ENCODE measurements around the gene GNAI1. TPM values are rescaled to one million over a fixed set of nuclear protein-coding genes. Genes with fewer than 3 reads are reported as not detected.

Gene GNAI1
- total and polyA plus RNA-seq, 10 of the 15 experiments (the other 5 are each of a cell fraction or from before 2014, with no cell fraction given) = not detected

GRCh38 chr7:80131675-80132435, 2.8 kb upstream of the GNAI1 start:
- FAIRE-seq (no peak), ATAC-seq (no peak), DNase-seq (ENCODE audit: low read depth, low spot score) (no peak)
- ChIA-PET CTCF (no interaction called here), POLR2A (interaction anchor here (0.7 kb wide), 1 partner anchor 633 kb away, joined by 6 read pairs; no protein-coding TSS in a partner anchor), SMC1A (ENCODE audit: uncharacterized antibody, unreplicated experiment) (no interaction called here), RAD21 (ENCODE audit: unreplicated experiment) (interaction anchor here (0.7 kb wide), 1 partner anchor 49 kb away, joined by 3 read pairs; no protein-coding TSS in a partner anchor)
- H4K20me1 ChIP-seq (ENCODE audit: control insufficient read depth, insufficient read depth) = no peaks in the 10 kb centered on the region
- H3K36me3 ChIP-seq (ENCODE audit: control insufficient read depth in 2 of 2, insufficient read depth in 2 of 2, low read length in 1 of 2) = no peaks in the 10 kb centered on the region
- in situ Hi-C loops (cut with MboI) (no loop called here), intact Hi-C loops (cut with micrococcal nuclease; ENCODE audit: unreplicated experiment) (no loop called here)
- 72% methylated on average over 1 of the region's 2 CpGs for WGBS (ENCODE audit: insufficient coverage, insufficient replicate concordance, low lambda C conversion rate, missing lambda C conversion rate)
- H3K79me2 ChIP-seq (ENCODE audit: control insufficient read depth, insufficient read depth, low read length) = no peaks in the 10 kb centered on the region
- no peak overlapping the region for H3K27ac ChIP-seq (ENCODE audit: control insufficient read depth, insufficient read depth)
- TF ChIP-seq ZNF217 (IDR thresholded peaks at IDR 0.05) = no peak
- H3K27me3 ChIP-seq (replicated peaks in 1 of 2; ENCODE audit: control insufficient read depth in 2 of 2, insufficient read depth in 2 of 2, low read length in 1 of 2) = peaks cover 3 to 5% of the 10 kb centered on the region in 2 experiments; a peak in 2 of 4 replicates
- H2AFZ ChIP-seq (ENCODE audit: control insufficient read depth, low read depth, low read length) = no peak overlapping the region
- H3K9me3 ChIP-seq (replicated peaks; ENCODE audit: control insufficient read depth, insufficient read depth, low read length) = no peaks in the 10 kb centered on the region; the same call in 2 of the 3 replicates
- H3K4me1 ChIP-seq (ENCODE audit: control insufficient read depth, insufficient read depth, low read length) = no peaks in the 10 kb centered on the region
- H3K9ac ChIP-seq (ENCODE audit: control insufficient read depth, insufficient read depth, low read length) = no peak overlapping the region
- H3K4me3 ChIP-seq = no peak overlapping the region
- H3K4me2 ChIP-seq (ENCODE audit: control insufficient read depth, insufficient read depth) = no peak overlapping the region
- no TSS peak for BruUV-seq (replicated peaks)

- H3K9ac ChIP-seq (ENCODE audit: control insufficient read depth, insufficient read depth, low read length) = no peak overlapping the region
- H3K27me3 ChIP-seq (replicated peaks in 1 of 2; ENCODE audit: control insufficient read depth in 2 of 2, insufficient read depth in 2 of 2, low read length in 1 of 2) = peaks cover 3 to 5% of the 10 kb centered on the region in 2 experiments; a peak in 2 of 4 replicates
- H3K4me3 ChIP-seq = no peak overlapping the region
- SMC1A ChIA-PET (ENCODE audit: uncharacterized antibody, unreplicated experiment) = no interaction called here
- H3K9me3 ChIP-seq (replicated peaks; ENCODE audit: control insufficient read depth, insufficient read depth, low read length) = no peaks in the 10 kb centered on the region; the same call in 2 of the 3 replicates
- DNase-seq (ENCODE audit: low read depth, low spot score) (no peak), ATAC-seq (no peak), FAIRE-seq (no peak)
- H3K4me2 ChIP-seq (ENCODE audit: control insufficient read depth, insufficient read depth) = no peak overlapping the region
- intact Hi-C loops (cut with micrococcal nuclease; ENCODE audit: unreplicated experiment) = no loop called here
- no peak overlapping the region for H3K27ac ChIP-seq (ENCODE audit: control insufficient read depth, insufficient read depth)
- CTCF ChIA-PET = no interaction called here
- POLR2A ChIA-PET = no interaction called here
- RAD21 ChIA-PET (ENCODE audit: unreplicated experiment) = interaction anchor here (0.7 kb wide), 1 partner anchor 50 kb away, joined by 3 read pairs; no protein-coding TSS in a partner anchor
- H3K36me3 ChIP-seq (ENCODE audit: control insufficient read depth in 2 of 2, insufficient read depth in 2 of 2, low read length in 1 of 2) = no peaks in the 10 kb centered on the region
- H2AFZ ChIP-seq (ENCODE audit: control insufficient read depth, low read depth, low read length) = no peak overlapping the region
- H3K79me2 ChIP-seq (ENCODE audit: control insufficient read depth, insufficient read depth, low read length) = no peaks in the 10 kb centered on the region
- BruUV-seq (replicated peaks) = no TSS peak
- in situ Hi-C loops (cut with MboI) = no loop called here
- 0% methylated on average over 3 of the region's 3 CpGs for WGBS (ENCODE audit: insufficient coverage, insufficient replicate concordance, low lambda C conversion rate, missing lambda C conversion rate)
- H4K20me1 ChIP-seq (ENCODE audit: control insufficient read depth, insufficient read depth) = no peaks in the 10 kb centered on the region
- no peaks in the 10 kb centered on the region for H3K4me1 ChIP-seq (ENCODE audit: control insufficient read depth, insufficient read depth, low read length)
- no peak for TF ChIP-seq RBBP5 (conservative IDR thresholded peaks at IDR 0.05)
- no peak for TF ChIP-seq CHD4 (IDR thresholded peaks at IDR 0.05)
- TF ChIP-seq HSF1 (IDR thresholded peaks at IDR 0.05; ENCODE audit: low read depth, low read length) = no peak
- TF ChIP-seq MYC (IDR thresholded peaks at IDR 0.05; ENCODE audit: insufficient read depth, insufficient read length, insufficient replicate concordance, low read length, severe bottlenecking) = no peak
- TF ChIP-seq RCOR1 (conservative IDR thresholded peaks at IDR 0.05; ENCODE audit: low read depth, low read length) = no peak
- no peak for TF ChIP-seq ZNF592 (IDR thresholded peaks at IDR 0.05)
- no peak for TF ChIP-seq EED (IDR thresholded peaks at IDR 0.05; ENCODE audit: low read depth)
- no peak for TF ChIP-seq MEF2B (IDR thresholded peaks at IDR 0.05; ENCODE audit: partially characterized antibody, poor library complexity, severe bottlenecking)
- no peak for TF ChIP-seq LARP7 (IDR thresholded peaks at IDR 0.05)
- no peak for TF ChIP-seq MXI1 (IDR thresholded peaks at IDR 0.05; ENCODE audit: low read depth, low read length)
- TF ChIP-seq SMAD5 (IDR thresholded peaks at IDR 0.05; ENCODE audit: low read depth) = no peak
Observed at GRCh38 chr7:80132594-80132993, 2.0 kb upstream of the GNAI1 start.

All from GM12878 (cell line).